Liver (tissue), 9 donors: ENCODE results near the gene ISX. TPM values are rescaled to one million over a fixed set of nuclear protein-coding genes. Genes with fewer than 3 reads are reported as not detected.

Experiments used
- DNase-seq: peaks from one replicate; pipeline ENCODE4 v3.0.0-alpha.2; 2017; ENCODE audit warnings: low spot score
- H3K27ac ChIP-seq, 2 donors: one replicate each; pipeline ENCODE4 v1.7.0; 2013; ENCODE audit warnings: inconsistent platforms in 2 of 2, low read length in 2 of 2, control low read depth in 1 of 2, low read depth in 1 of 2, mild to moderate bottlenecking in 1 of 2
- H3K27me3 ChIP-seq, 4 donors: one replicate each; pipeline versions ENCODE4 v1.6.1 to v1.7.0; 2013; ENCODE audit warnings: low read length in 3 of 4, inconsistent platforms in 1 of 4, mild to moderate bottlenecking in 1 of 4, moderate library complexity in 1 of 4; ENCODE audit not compliant: control insufficient read depth in 4 of 4, insufficient read depth in 4 of 4
- H3K36me3 ChIP-seq, 4 donors: one replicate each; pipeline versions ENCODE4 v1.6.1 to v1.7.0; 2013; ENCODE audit warnings: low read length in 3 of 4, mild to moderate bottlenecking in 3 of 4, low read depth in 1 of 4, moderate library complexity in 1 of 4; ENCODE audit not compliant: control insufficient read depth in 4 of 4, insufficient read depth in 3 of 4
- H3K4me1 ChIP-seq, 4 donors: one replicate each; pipeline versions ENCODE4 v1.6.1 to v1.7.0; 2013; ENCODE audit warnings: low read length in 3 of 4, mild to moderate bottlenecking in 3 of 4, moderate library complexity in 1 of 4; ENCODE audit not compliant: control insufficient read depth in 4 of 4, insufficient read depth in 4 of 4
- H3K4me3 ChIP-seq, 3 donors: one replicate each; pipeline versions ENCODE4 v1.6.1 to v1.7.0; 2013; ENCODE audit warnings: low read length in 3 of 3, control low read depth in 1 of 3, low read depth in 1 of 3, mild to moderate bottlenecking in 1 of 3
- H3K9ac ChIP-seq, 2 donors: one replicate each; pipeline ENCODE4 v1.7.0; 2013; ENCODE audit warnings: low read length in 2 of 2, mild to moderate bottlenecking in 2 of 2, moderate library complexity in 2 of 2, control low read depth in 1 of 2, low read depth in 1 of 2
- H3K9me3 ChIP-seq, 4 donors: one replicate each; pipeline versions ENCODE4 v1.6.1 to v1.7.0; 2013; ENCODE audit warnings: low read length in 3 of 4; ENCODE audit not compliant: control insufficient read depth in 4 of 4
- FOXA2 ChIP-seq: IDR thresholded peaks from 2 replicates; pipeline ENCODE4 v1.6.1; 2016; ENCODE audit warnings: antibody characterized with exemption
- GABPA ChIP-seq, 2 donors: IDR thresholded peaks in 1 of 2; conservative IDR thresholded peaks in 1 of 2; 2 replicates each; pipeline ENCODE4 v1.6.1; 2016; ENCODE audit warnings: antibody characterized with exemption in 2 of 2, mild to moderate bottlenecking in 1 of 2, moderate library complexity in 1 of 2
- HNF4A ChIP-seq, 2 donors: conservative IDR thresholded peaks; 2 replicates each; pipeline ENCODE4 v1.6.1; 2016; ENCODE audit warnings: antibody characterized with exemption in 2 of 2, mild to moderate bottlenecking in 2 of 2
- NR2F2 ChIP-seq: IDR thresholded peaks from 2 replicates; pipeline ENCODE4 v1.6.1; 2016; ENCODE audit warnings: antibody characterized with exemption
- RAD21 ChIP-seq, 2 donors: IDR thresholded peaks; 2 replicates each; pipeline ENCODE4 v1.6.1; 2016; ENCODE audit warnings: antibody characterized with exemption in 2 of 2, mild to moderate bottlenecking in 2 of 2
- RXRA ChIP-seq, 2 donors: IDR thresholded peaks; 2 replicates each; pipeline ENCODE4 v1.6.1; 2017 to 2018; ENCODE audit warnings: antibody characterized with exemption in 2 of 2, mild to moderate bottlenecking in 1 of 2
- SP1 ChIP-seq: IDR thresholded peaks from 2 replicates; pipeline ENCODE4 v1.6.1; 2018; ENCODE audit warnings: antibody characterized with exemption, mild to moderate bottlenecking
- TAF1 ChIP-seq: conservative IDR thresholded peaks from 2 replicates; pipeline ENCODE4 v1.6.1; 2016; ENCODE audit warnings: antibody characterized with exemption, mild to moderate bottlenecking
- WGBS: extraction: QIAGEN DNeasy Blood & Tissue Kit; methylation state at CpG from one replicate; pipeline ENCODE4 v1.1.7; 2013; 5-methylcytosine and 5-hydroxymethylcytosine counted together
- polyA plus RNA-seq, 2 donors: library from polyadenylated mRNA; stranded (reverse) in 1 of 2; unstranded in 1 of 2; fragments of 200-250 nt in 1 of 2; fragments of >200 nt in 1 of 2; fragmentation: Nextera tagmentation in 1 of 2; extraction: Ambion mirVana in 1 of 2; gene quantifications; one replicate each; pipeline versions ENCODE4 v1.2.1 to v1.2.3, GENCODE V29; 2013 to 2015
- total RNA-seq, 2 donors: library from RNA; depleted of rRNA; stranded (reverse); fragments of >200 nt; gene quantifications; one replicate each; pipeline ENCODE4 v1.2.3, GENCODE V29; 2014
- TF ChIP-seq, protein P1 (sequence below): IDR thresholded peaks from 2 replicates; pipeline ENCODE4 v1.6.1; 2016; ENCODE audit warnings: antibody characterized with exemption, mild to moderate bottlenecking
- TF ChIP-seq, protein P2 (sequence below): IDR thresholded peaks from 2 replicates; pipeline ENCODE4 v1.6.1; 2016; ENCODE audit warnings: antibody characterized with exemption
- donor health status: healthy.
- donor health status: healthy.
- donor health status: healthy.
- donor health status: healthy.
- donor health status: healthy.

Gene ISX
- total and polyA plus RNA-seq, 4 donors, result 0.03 to 2.7 TPM; not detected in 2

DNA sequence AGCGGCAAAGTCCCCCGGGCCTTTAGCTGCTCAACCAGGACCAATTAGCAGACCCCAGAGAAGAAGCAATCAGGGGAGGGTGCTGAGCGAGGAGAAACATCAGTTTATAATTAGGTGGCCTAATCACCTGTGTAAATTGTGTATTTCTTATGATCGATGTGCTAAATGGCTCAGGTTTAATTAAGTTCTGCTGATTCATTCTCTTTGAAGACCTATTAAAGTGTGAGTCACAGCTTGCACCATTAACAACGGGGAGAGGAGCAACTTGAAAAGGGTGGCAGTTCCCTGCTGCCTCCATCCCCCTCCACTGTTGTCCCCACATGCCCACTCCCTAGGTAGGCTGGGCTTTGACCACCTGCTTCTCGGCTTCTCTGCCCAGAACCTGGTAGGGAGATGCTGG lies 10.7 kb downstream of the ISX start:
- WGBS, result 89% methylated on average over 6 of the region's 6 CpGs
- H3K9me3 ChIP-seq, result no peaks in the 10 kb centered on the region
- H3K36me3 ChIP-seq, result no peaks in the 10 kb centered on the region
- H3K9ac ChIP-seq, result no peak overlapping the region
- TF ChIP-seq TAF1, result no peak
- TF ChIP-seq FOXA2, result no peak
- H3K4me1 ChIP-seq, result no peaks in the 10 kb centered on the region
- no peak overlapping the region for H3K27ac ChIP-seq
- H3K27me3 ChIP-seq, result peaks cover 0 to 2% (median 0%) of the 10 kb centered on the region in 4 donors
- H3K4me3 ChIP-seq, result no peak overlapping the region
- no peak for DNase-seq

DNA sequence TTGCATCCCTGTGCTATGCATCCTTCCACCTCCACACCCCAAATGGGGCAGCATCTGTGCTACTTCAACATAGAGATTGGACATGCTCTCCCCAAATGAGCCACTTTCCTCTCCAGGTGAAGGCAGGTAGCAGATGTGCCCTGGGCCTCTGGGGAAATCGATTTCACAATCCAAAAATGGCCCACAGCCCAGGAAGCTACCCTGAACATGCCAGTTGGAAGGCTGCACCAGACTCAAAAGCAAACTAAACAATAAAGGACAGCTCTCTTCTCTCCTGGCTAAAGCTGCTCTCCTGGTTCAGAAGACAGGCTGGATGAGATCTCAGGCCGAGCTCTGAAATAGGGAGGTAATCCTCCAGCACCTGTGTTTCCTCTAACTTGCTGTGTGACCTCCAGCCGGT lies 19.7 kb downstream of the ISX start:
- Histone ChIP-seq H3K27me3 (peaks cover 0 to 5% (median 0%) of the 10 kb centered on the region in 4 donors), H3K4me3 (no peak overlapping the region), H3K9ac (no peak overlapping the region), H3K9me3 (no peaks in the 10 kb centered on the region), H3K36me3 (no peaks in the 10 kb centered on the region), H3K27ac (no peak overlapping the region), H3K4me1 (no peaks in the 10 kb centered on the region)
- WGBS, result 82% methylated on average over 3 of the region's 3 CpGs
- no peak for DNase-seq
- no peak for TF ChIP-seq RXRA (IDR thresholded peaks at IDR 0.05)
- TF ChIP-seq RAD21 (IDR thresholded peaks at IDR 0.05), result no peak
- TF ChIP-seq GABPA (IDR thresholded peaks at IDR 0.05 in 1 of 2, conservative IDR thresholded peaks at IDR 0.05 in 1 of 2), result no peak
- no peak for TF ChIP-seq HNF4A (conservative IDR thresholded peaks at IDR 0.05)
- TF ChIP-seq, protein P1, sequence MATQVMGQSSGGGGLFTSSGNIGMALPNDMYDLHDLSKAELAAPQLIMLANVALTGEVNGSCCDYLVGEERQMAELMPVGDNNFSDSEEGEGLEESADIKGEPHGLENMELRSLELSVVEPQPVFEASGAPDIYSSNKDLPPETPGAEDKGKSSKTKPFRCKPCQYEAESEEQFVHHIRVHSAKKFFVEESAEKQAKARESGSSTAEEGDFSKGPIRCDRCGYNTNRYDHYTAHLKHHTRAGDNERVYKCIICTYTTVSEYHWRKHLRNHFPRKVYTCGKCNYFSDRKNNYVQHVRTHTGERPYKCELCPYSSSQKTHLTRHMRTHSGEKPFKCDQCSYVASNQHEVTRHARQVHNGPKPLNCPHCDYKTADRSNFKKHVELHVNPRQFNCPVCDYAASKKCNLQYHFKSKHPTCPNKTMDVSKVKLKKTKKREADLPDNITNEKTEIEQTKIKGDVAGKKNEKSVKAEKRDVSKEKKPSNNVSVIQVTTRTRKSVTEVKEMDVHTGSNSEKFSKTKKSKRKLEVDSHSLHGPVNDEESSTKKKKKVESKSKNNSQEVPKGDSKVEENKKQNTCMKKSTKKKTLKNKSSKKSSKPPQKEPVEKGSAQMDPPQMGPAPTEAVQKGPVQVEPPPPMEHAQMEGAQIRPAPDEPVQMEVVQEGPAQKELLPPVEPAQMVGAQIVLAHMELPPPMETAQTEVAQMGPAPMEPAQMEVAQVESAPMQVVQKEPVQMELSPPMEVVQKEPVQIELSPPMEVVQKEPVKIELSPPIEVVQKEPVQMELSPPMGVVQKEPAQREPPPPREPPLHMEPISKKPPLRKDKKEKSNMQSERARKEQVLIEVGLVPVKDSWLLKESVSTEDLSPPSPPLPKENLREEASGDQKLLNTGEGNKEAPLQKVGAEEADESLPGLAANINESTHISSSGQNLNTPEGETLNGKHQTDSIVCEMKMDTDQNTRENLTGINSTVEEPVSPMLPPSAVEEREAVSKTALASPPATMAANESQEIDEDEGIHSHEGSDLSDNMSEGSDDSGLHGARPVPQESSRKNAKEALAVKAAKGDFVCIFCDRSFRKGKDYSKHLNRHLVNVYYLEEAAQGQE, result no peak

DNA sequence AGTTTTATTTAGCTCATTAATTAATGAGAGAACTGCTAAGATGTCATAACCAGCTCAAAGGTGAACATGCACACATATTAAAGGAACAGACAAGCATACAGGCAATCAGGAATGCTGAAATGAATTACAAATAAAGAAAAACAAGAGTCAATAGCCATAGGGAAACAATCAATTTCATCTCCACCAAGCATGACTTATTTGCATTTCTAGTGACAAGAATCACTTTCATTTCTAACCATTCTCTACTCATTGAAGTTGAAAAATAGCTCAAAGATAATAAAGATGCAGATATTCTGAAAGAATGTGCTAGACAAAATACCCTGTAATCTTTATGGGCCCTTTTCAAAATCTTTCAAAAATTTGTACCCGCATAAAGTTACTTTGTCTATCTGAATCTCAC lies 23.2 kb downstream of the ISX start:
- H3K27me3 ChIP-seq, result peaks cover 0 to 5% (median under 1%) of the 10 kb centered on the region in 4 donors
- TF ChIP-seq GABPA (IDR thresholded peaks at IDR 0.05 in 1 of 2, conservative IDR thresholded peaks at IDR 0.05 in 1 of 2) (no peak), HNF4A (conservative IDR thresholded peaks at IDR 0.05) (no peak), SP1 (no peak)
- no peak overlapping the region for H3K27ac ChIP-seq
- no peak overlapping the region for H3K9ac ChIP-seq
- no peaks in the 10 kb centered on the region for H3K36me3 ChIP-seq
- 97% methylated on average over 1 of the region's 1 CpG for WGBS
- H3K4me3 ChIP-seq, result no peak overlapping the region
- no peaks in the 10 kb centered on the region for H3K9me3 ChIP-seq
- DNase-seq, result no peak
- no peaks in the 10 kb centered on the region for H3K4me1 ChIP-seq

DNA sequence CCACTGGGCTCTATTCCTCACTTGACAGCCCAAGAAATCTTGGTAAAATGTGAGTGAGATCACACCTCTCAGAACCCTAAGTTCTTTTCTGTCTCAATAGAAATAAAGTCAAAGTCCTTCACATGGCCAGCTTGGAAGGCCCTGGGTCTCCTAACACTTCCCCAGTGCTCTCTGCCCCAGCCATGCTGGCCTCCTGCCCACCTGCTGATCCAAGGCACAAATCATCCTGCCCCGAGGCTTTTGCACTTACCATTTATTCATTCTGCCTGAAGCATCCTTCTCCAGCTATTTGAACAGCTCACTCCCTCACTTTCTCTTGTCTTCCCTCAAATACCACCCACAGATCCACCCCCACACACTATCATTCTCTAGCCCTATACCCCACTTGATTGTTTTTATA lies 26.4 kb downstream of the ISX start:
- Histone ChIP-seq H3K9me3 (no peaks in the 10 kb centered on the region), H3K36me3 (no peaks in the 10 kb centered on the region), H3K27me3 (peaks cover 0 to 4% (median under 1%) of the 10 kb centered on the region in 4 donors), H3K4me3 (no peak overlapping the region), H3K9ac (no peak overlapping the region), H3K27ac (no peak overlapping the region), H3K4me1 (no peaks in the 10 kb centered on the region)
- DNase-seq, result no peak
- TF ChIP-seq RAD21 (IDR thresholded peaks at IDR 0.05) (no peak), NR2F2 (no peak)
- TF ChIP-seq, protein P2, sequence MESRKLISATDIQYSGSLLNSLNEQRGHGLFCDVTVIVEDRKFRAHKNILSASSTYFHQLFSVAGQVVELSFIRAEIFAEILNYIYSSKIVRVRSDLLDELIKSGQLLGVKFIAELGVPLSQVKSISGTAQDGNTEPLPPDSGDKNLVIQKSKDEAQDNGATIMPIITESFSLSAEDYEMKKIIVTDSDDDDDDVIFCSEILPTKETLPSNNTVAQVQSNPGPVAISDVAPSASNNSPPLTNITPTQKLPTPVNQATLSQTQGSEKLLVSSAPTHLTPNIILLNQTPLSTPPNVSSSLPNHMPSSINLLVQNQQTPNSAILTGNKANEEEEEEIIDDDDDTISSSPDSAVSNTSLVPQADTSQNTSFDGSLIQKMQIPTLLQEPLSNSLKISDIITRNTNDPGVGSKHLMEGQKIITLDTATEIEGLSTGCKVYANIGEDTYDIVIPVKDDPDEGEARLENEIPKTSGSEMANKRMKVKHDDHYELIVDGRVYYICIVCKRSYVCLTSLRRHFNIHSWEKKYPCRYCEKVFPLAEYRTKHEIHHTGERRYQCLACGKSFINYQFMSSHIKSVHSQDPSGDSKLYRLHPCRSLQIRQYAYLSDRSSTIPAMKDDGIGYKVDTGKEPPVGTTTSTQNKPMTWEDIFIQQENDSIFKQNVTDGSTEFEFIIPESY, result no peak
- 64% methylated on average over 1 of the region's 1 CpG for WGBS
